HG03064 (cell line): Measurements from ENCODE around the gene ANKRD12.
A peak's percentile ranks its signal among the peaks of the same experiment; 100 is the strongest.
"Not testable (repeated sequence)": the region's sequence is repeated elsewhere in the genome, so short reads cannot be mapped to it uniquely, and the experiment has no call there.

Experiments used
- ATAC-seq: cut with Tn5 transposase; IDR thresholded peaks from one replicate; pipeline ENCODE4 v1.9.1; 2021; ENCODE audit warnings: low read depth; ENCODE audit not compliant: unreplicated experiment

Gene ANKRD12

DNA sequence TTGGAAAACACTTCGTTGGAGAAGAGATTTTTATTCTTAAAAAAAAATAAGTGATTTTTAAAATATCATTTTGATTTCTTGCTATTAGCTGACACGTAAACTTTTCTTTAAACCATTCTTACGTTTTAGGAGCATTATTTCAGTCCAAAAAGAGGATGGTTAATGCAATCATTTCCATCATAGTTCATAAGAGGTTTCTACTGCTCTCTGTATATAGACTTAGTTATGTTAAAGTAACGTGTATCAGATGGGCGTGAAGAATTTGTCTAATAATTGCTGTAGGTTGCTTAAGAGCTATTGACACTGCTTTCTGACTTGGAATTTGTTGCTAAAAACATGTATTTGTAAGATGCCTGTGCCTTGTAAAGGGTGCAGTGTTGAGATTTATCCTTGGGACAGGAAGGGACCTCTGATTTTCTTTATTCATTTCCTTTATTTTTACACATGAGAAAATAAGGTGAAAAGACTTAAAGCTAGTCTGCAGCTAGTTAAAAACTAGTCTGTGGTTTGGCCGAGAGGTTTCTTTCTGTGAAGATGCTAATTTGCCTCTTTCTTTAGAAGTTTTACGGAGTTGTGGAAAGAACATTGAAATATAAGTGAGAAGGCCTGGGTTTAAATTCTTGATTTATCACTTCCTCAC, 2.9 kb downstream of the ANKRD12 start:
- ATAC-seq: no peak

DNA sequence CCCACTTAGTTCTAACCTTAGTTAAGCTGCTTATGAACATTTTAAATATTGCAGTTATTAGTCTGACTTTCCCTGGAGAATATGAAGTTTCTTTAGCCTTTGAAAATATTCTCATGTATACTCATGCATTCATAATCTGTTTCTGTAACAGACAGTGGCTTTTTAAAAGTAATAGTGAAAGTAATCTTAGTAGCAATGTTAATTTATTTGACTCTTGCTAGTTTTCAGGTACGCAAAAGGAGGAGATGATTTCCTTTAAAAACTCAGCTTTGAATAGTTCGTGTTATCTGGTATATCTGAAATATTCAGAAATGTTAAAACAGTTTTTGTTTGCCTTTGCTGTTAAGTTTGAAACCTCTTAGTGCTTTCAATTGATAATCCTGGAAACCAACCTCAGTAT, 3.8 kb downstream of the ANKRD12 start:
- ATAC-seq: no peak

DNA sequence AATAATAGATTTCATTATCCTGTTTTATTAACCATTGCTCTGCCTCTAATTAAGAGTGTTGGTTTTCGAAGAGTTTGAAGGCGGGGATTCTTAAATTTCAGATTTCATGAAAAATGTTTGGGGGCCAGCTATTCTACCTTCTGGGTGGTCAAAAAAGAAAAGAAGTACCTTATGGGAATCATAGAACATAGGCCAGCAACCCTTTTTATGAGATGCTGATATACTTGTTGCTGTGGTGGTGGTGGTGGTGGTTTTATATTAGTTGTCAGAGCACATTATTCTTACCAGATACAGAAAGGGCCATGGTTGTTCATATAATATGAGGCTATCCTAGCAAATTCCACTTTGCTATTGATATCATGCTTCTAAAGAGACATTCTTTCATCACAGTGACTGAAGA, 4.4 kb downstream of the ANKRD12 start:
- ATAC-seq: no peak

DNA sequence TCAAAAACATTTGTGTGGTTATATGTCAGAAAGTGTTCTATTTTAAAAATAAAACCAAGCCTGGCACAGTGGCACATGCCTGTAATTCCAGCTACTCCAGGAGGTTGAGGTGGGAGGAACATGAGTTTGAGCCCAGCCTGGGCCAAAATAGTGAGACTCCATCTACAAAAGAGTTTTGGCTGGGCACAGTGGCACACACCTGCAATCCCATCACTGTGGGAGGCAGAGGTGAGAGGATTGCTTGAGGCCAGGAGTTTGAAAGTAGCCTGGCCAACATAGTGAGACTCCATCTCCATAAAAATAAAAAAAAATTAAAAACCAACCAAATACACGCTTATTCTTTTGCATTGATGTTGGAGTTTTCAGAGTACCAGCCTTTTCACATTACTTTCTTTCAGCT, 9.6 kb downstream of the ANKRD12 start:
- ATAC-seq: no peak

DNA sequence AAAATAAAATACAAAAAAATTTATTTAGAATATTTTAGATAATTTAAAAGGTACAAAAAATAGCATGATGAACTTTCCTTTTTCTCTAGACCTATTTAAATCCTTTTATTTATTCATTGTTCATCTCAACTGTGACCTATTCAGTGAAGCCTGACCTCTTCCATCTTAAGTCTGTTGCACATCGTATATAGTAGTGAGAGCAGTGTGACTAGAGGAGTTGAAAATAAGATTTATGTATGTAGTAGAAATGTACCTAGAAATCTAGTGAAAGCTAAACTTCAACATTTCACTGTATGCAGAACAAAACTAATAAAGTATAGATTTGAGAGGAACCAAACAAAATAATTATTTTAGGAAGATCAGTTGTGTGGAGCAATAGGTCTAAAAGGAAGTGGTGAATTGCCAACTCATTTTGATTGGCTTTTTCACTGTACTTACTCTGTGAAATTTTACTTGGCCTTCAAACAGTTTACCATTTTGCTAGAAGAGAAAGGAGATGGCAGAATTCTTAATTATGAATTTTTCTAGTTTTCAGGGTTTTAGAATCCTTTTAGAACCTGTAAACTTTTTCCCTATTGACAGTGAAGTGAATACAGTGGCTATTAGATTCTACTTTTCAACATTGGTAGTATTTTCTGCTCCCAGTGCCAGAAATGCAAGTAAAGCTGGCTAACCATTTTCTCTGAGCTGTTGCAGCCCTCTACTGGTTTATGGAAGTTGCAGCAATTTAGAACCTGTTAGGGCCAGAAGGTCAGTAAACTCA, 11.0 kb downstream of the ANKRD12 start:
- peak; percentile 55 for ATAC-seq

DNA sequence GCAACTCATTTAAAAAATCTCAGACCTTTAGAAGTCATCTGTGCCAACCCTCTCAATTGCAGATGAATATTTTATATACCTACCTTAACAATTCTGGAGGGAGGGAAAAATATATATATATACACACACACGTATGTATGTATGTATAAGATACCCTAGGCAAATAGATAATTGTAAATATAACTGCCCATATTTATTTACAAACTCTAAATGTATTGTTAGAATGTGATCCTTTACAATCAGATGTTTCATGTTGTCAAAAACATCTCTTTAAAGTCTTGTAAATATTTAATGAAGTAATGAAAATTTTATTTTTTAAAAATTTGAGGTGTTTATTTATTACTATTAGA, 11.6 kb downstream of the ANKRD12 start:
- ATAC-seq: no peak

DNA sequence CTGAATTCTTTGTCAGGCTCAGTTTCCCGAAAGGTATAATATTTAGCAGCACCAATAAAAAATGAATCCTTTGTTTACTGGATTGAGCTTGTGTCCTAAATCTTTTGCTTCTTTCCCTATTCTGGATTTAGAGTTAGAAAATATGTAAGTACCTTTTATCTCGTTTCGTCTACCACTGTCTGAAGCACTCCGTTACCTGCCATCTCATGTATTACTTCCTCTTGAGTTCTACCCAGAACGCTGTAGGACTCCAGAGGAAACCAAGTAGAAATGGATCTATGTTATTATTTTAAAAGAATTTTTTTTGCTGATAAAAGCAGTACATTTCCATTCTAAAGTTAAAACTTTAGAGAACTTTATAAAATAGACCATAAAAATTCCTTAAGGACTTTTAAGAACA, 13.5 kb downstream of the ANKRD12 start:
- ATAC-seq: no peak

DNA sequence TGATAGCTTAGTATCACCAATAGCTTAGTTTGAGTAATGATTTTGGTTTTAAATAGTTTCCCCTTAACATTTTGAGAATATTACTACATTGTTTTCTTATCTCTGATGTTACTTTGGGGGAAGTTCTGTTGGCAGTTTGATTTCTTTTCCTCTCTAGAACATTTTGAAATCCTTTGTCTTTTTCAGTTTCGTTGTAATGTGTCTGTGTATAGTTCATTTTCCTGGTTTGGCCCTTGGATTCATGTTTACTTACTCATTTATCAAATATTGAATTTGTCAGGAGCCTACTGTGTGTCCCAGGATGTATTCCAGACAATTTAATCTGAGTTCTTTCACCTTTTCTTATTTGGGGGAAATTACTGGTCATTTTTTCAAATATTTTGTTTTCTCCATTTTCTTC, 16.7 kb downstream of the ANKRD12 start:
- ATAC-seq: no peak

DNA sequence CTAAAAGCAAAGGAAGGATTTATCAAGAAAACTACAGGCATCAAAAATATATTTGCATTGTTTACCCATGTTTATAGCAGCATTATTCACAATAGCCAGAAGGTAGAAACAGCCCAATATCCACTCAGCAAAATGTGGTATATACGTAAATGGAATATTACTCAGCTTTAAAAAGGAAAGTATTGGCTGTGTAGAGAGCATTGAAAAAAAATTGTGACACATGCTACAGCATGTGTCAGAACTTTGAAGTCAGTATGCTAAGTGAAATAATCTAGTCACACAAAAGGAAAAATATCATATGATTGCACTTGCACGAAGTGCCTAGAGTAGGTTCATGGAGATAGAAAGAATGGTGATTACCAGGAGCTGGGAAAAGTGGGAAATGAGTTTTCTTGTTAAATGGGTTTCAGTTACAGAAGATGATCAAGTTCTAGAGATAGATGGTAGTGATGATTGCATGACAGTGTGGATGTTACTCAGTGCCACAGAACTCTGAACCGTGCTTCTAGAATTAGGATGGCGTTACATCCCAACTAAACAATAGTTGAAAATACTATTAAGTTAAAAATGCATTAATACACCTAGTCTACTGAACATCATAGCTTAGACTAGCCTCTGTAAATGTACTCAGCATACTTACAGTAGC, 20.1 kb downstream of the ANKRD12 start:
- no peak for ATAC-seq

DNA sequence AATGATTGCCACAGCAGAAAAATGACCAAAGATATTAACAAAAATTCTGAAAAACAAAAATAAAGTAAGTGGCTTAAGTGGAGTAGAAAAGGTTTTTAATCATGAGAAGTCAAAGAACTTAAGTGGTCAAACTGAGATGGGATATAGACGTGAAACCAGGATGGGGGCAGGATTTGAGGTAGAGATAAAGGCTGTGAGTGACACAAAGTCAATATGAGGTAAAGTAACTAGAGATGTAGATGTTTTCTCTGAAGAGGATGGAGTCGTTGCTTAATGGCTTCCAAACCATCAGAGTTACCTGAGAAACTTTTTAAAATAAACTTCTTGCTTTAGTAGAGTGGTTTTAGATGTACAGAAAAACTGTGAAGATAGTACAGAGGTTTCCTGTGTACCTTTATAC, 21.2 kb downstream of the ANKRD12 start:
- ATAC-seq: no peak

DNA sequence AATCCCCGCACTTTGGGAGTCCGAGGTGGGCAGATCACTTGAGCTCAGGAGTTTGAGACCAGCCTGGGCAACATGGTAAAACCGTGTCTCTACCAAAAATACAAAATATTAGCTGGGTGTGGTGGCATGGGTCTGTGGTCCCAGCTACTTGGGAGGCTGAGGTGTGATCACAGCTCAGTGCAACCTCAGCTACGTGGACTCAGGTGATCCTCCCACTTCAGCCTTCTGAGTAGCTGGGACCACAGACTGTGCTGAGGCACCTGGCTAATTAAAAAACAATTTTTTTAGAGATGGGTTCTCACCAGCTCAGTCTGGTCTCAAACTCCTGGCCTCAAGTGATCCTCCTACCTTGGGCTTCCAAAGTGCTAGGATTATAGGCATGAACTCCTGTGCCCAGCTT, 23.4 kb downstream of the ANKRD12 start:
- ATAC-seq: no peak

DNA sequence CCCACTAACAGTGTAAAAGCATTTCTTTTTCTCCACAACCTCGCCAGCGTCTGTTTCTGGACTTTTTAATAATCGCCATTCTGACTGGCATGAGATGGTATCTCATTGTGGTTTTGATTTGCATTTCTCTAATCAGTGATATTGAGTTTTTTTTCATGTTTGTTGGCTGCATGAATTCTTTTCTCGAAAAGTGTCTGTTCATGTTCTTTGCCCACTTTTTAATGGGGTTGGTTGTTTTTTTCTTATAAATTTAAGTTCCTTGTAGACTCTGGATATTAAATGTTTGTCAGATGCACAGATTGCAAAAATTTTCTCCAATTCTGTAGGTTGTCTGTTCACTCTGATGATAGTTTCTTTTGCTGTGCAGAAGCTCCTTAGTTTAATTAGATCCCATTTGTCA, 26.1 kb downstream of the ANKRD12 start:
- not testable (repeated sequence) for ATAC-seq

DNA sequence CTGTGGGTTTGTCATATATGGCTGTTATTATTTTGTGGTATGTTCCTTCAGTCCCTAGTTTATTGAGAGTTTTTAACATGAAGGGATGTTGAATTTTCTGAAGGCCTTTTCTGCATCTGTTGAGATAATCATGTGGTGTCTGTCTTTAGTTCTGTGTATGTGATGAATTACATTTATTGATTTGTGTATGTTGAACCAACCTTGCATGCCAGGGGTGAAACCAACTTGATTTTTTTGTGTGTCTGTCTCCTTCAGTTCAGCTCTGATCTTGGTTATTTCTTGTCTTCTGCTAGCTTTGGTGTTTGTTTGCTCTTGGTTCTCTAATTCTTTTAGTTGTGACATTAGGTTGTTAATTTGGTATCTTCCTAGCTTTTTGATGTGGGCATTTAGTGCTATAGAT, 27.6 kb downstream of the ANKRD12 start:
- not testable (repeated sequence) for ATAC-seq

DNA sequence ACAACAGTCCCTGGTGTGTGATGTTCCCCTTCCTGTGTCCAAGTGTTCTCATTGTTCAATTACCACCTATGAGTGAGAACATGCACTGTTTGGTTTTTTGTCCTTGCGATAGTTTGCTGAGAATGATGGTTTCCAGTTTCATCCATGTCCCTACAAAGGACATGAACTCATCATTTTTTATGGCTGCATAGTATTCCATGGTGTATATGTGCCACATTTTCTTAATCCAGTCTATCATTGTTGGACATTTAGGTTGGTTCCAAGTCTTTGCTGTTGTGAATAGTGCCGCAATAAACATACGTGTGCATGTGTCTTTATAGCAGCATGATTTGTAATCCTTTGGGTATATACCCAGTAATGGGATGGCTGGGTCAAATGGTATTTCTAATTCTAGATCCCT, 29.3 kb downstream of the ANKRD12 start:
- ATAC-seq: not testable (repeated sequence)

DNA sequence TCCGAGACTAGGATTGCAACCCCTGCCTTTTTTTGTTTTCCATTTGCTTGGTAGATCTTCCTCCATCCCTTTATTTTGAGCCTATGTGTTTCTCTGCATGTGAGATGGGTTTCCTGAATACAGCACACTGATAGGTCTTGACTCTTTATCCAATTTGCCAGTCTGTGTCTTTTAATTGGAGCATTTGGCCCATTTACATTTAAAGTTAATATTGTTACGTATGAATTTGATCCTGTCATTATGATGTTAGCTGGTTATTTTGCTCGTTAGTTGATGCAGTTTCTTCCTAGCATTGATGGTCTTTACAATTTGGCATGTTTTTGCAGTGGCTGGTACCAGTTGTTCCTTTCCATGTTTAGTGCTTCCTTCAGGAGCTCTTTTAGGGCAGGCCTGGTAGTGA, 32.9 kb downstream of the ANKRD12 start:
- ATAC-seq: not testable (repeated sequence)

DNA sequence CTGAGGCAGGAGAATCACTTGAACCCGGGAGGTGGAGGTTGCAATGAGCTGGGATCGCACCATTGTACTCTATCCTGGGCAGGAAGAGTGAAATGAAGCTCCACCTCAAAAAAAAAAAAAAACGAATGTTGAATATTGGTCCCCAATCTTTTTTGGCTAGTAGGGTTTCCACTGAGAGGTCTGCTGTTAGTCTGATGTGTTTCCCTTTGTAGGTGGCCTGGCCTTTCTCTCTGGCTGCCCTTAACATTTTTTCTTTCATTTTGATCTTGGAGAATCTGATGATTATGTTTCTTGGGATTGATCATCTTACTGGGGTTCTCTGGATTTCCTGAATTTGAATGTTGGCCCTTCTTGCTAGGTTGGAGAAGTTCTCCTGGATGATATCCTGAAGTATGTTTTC, 35.3 kb downstream of the ANKRD12 start:
- not testable (repeated sequence) for ATAC-seq

DNA sequence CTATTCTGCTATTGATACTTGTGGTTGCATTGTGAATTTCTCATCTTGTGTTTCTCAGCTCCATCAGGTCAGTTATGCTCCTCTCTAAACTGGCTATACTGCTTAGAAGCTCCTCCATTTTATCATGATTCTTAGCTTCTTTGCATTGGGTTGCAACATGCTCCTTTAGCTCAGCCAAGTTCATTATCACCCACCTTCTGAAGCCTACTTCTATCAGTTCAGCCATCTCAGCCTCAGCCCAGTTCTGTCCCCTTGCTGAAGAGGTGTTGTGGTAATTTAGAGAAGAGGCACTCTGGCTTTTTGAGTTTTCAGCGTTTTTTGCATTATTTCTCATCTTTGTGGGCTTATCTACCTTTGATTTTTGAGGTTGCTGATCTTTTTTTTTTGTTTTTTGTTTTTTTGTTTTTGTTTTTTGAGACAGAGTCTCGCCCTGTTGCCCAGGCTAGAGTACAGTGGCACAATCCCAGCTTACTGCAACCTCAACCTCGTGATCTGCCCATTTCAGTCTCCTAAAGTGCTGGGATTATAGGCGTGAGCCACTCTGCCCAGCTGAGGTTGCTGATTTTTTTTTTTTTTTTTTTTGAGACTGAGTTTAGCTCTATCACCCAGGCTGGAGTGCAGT, 36.0 kb downstream of the ANKRD12 start:
- ATAC-seq: no peak

DNA sequence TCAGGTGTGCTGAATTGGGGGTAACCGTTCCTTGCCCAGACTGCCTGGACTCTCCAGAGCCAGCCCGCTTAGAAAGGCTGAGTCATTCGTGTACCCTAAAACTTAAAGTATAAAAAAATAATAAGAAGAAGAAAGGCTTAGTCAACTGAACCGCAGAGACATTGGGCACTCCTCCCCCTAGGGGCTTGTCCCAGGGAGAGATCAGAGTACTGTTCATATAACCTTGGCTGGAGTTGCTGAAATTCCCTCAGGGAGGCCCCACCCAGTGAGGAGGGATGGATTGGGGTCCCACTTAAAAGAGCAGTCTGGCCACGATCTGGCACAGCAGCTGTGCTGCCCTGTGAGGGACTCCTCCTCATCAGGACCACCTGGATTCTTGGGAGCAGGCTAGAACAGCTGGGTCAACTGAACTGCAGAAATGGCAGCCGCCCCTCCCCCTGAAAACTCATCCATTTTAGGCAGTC, 37.2 kb downstream of the ANKRD12 start:
- no peak for ATAC-seq

DNA sequence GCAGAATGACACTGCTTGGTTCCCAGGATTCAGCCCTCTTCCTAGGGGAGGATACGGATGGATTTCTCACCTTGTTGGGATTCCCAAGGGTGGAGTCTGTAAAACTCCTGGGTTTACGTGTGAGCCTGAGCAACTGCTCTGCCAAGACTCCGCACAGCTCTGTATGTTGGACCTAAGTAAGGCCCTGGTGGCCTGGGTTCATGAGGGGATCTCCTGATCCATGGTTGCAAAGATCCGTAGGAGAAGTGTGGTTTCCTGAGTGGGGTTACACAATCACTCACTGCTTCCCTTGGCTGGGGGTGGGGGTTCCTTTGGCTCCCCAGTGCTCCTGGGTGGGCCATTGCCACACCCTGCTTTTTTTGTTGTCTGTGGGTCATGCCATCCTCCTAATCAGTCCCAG, 37.7 kb downstream of the ANKRD12 start:
- ATAC-seq: no peak

DNA sequence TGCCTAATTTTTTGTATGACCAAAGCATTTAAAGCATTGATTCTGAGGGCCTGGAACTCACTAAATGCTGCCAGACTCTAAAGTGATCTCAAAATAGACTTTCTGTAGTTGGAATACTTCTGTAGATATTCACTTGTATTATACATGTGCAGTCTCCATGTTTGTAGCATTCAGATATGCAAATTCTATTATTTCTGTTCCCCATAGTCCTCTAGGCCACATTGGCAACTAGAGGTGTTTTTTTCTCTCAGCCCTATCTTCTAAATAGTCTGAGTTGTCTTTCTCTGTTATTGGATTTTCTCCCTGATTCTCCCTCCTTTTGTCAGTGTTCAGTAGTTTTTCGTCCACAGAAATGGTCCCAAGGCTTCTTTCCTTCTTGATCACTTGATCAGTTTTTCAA, 38.5 kb downstream of the ANKRD12 start:
- no peak for ATAC-seq

DNA sequence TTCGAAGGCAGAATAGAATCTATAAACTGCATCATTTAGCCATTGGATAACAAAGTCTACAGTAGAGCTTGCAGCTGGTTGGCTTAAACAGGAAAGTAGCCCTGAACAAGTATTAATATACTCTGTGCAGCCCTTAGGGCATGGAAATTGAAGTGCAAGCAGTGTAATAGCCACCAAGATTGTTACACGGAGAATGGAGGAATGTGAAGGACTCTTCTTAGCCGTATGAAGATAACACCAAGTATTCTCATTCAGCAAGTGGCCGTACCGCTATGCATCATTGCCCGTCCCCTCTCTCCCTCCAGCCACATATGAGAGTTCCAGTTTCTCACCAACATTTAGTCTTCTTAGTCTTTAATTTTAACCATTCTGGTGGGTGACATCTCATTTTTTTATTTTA, 40.5 kb downstream of the ANKRD12 start:
- ATAC-seq: no peak
